Measurements from ENCODE around the gene DOLK.
"Not testable (repeated sequence)": the region's sequence is repeated elsewhere in the genome, so short reads cannot be mapped to it uniquely, and the experiment has no call there.

The DOLK gene

GRCh38 chr9:128947527-128948301, at the start of gene DOLK, which contains the start of gene NUP188:
Gene DOLK, minus strand, starts transcription at chr9:128947603. Its CDS starts 300 bp downstream, at chr9:128947303.
Gene NUP188, plus strand, starts transcription at chr9:128947699. Its CDS starts 21 bp downstream, at chr9:128947720.
- peak; percentile 98 for DNase-seq (ENCODE audit: low read depth, low spot score)

GRCh38 chr9:128995791-128996190, 48.4 kb upstream of the DOLK start:
- DNase-seq (ENCODE audit: low read depth, low spot score): no peak

GRCh38 chr9:128992995-128993394, 45.6 kb upstream of the DOLK start:
- no peak for DNase-seq (ENCODE audit: low read depth, low spot score)

GRCh38 chr9:128987805-128988204, 40.4 kb upstream of the DOLK start:
- no peak for DNase-seq (ENCODE audit: low read depth, low spot score)

DNA sequence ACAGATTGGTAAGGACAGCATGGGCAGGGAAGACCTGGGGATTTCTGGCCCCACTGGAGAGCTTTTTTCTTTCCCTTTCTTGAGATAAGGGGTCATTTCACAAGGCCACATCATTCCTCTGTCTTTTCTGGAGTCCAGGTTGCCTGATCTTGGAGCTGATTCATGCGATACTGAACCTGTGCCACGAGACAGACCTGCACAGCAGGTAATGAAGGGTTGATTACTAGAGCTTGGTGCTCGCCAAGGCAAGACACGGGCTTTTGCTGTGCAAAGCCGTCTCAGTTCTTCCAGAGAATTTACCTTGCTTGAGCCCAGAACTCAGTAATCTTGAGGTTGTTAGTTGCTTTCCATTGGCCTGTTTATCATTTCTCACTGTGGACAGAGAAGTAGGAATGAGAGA, 39.3 kb upstream of the DOLK start:
- no peak for DNase-seq (ENCODE audit: low read depth, low spot score)

GRCh38 chr9:128983536-128983935, 36.1 kb upstream of the DOLK start:
- DNase-seq (ENCODE audit: low read depth, low spot score): no peak

DNA sequence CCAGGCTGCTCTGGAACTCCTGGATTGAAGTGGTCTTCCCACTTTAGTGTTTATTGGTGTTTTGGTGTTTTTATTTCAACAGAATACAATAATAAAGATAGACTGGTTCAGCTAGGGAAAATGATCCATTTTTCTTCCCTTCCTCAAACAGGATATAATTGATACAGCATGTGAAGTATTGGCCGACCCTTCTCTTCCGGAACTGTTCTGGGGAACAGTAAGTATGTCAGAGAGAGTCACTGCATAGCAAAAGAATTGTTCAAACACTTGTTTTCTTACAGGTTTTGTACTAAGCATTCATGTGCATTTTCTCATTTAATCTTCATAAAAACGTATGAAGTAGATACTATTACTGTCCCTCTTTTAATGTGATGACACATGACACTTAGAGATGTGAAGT, 31.7 kb upstream of the DOLK start:
- no peak for DNase-seq (ENCODE audit: low read depth, low spot score)

DNA sequence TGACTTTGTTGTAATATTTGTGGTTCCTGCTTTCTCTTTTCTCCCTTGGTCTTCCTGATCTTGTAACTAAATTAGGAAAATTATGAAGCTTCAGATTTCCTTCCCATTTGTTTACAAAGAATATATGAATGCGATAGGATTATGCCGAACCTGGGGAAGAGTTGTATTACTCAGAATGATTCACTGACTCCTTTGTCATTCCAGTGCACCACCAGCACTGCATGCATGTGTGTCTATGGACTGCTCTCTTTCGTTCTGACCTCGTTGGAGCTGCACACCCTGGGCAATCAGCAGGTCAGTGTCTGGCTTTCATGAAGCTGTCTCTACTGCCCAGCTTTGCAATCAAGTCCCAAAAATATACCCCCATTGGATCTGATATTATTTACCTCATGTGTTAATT, 25.6 kb upstream of the DOLK start:
- DNase-seq (ENCODE audit: low read depth, low spot score): no peak

- no peak for DNase-seq (ENCODE audit: low read depth, low spot score)
These were observed 22.1 kb upstream of the DOLK start for GRCh38 chr9:128969491-128969890.

GRCh38 chr9:128961403-128961802, 14.0 kb upstream of the DOLK start:
- not testable (repeated sequence) for DNase-seq (ENCODE audit: low read depth, low spot score)

- DNase-seq (ENCODE audit: low read depth, low spot score): no peak
These were observed 201 bp downstream of the DOLK start for GRCh38 chr9:128947277-128947526.

DNA sequence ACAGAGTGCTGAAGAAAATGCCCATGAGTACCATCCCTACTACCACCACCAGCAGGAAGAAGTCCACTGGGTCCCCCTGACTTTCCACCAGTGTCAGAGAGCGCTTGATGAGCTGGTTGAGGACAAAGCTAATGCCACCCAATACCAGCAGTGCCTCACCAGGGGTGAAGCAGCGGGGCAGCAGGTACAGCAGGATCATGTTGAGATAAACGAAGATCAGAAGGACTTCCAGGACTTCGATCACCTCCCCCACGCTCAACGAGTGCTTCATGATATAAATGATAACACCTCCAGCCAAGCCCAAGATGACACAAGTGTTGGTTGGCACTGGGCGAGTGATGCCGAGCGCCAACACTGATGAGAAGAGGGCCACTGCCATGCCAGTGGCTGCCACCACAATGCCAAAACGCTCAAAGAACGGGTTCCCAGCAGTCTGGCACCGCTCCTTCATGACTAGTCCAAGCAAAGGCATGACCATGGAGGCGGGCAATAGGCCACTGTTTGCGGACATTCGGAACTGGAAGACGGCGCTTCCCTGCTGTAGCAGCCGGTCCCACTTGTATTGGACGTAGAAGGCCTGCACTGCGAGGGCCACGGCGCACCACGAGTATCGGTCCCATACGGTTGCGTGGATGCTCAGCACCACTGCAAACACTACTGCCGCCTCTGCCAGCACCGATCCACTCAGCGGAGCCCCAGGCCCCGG, 679 bp downstream of the DOLK start:
- no peak for DNase-seq (ENCODE audit: low read depth, low spot score)

DNA sequence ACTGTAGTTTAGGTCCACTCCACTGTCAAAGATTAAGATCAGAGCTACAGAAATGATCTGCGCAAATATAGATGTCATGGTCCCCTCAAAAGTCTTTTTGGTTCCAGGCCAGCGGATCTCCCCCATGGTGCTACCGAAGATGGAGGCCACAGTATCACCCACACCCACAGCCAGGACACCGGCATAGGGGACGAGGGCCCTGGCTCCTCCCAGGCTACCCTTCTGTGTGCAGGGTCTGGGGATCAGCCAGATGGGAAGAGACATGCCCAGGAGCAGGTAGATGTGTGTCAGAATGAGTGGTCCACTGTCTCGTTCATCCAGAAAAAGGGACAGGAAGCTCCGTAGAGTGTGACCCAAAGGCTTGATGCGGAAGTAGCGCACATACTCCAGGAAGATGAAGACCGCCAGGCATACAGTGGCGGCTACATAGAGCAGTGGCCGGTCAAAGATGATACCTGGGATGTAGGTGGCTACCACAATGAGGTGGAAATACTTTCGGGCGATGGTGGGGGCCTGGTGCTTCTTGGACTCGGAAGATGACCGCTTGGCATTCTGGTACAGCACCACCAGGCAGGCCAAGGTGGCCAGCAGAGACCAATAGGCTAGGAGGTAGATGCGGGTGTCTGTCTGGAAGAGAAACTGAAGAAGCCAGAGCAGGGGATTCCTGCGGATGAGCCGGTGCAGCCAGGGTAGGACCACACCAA, 1.5 kb downstream of the DOLK start:
- DNase-seq (ENCODE audit: low read depth, low spot score): no peak

GRCh38 chr9:128944966-128945365, 2.4 kb downstream of the DOLK start:
- DNase-seq (ENCODE audit: low read depth, low spot score): not testable (repeated sequence)

DNA sequence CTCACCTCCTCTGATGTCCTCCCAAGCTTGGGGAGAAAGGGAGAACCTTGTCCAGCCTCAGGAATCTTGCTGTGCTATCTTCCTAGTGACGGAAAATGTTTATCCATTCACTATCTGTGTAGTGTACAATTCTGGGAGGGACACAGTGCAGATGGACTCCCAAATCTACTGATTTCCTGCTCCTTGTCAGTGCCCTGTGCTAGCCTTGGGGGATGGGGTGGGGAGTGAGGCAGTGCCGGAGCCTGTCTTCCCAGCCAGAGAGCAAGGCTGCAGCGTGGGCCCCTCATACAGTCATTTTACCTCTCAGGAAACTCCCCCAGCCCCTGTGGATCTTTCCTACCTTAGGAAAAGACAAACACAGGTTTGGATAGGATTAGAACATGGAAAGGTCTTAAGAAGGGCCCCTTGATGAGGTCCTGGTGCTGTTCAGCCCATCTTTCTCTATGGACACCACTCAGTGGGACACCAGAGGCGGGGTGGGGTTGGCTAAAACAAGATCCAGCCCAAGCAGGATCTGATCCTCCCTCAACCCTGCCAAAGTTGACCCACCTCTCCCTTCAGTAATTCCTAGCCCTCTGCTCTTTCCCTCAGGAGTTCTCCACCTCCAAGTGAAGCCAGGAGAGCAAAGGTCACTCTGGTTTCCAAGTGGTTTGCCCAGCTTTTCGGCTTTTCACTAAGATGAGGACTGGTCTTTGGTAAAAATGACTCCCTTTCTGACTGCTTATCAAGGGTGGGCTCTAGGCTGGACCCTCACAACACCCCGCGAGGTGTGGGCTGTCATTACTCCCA, 3.4 kb downstream of the DOLK start:
- DNase-seq (ENCODE audit: low read depth, low spot score): no peak

- no peak for DNase-seq (ENCODE audit: low read depth, low spot score)
These were observed 6.3 kb downstream of the DOLK start for GRCh38 chr9:128940946-128941755.

DNA sequence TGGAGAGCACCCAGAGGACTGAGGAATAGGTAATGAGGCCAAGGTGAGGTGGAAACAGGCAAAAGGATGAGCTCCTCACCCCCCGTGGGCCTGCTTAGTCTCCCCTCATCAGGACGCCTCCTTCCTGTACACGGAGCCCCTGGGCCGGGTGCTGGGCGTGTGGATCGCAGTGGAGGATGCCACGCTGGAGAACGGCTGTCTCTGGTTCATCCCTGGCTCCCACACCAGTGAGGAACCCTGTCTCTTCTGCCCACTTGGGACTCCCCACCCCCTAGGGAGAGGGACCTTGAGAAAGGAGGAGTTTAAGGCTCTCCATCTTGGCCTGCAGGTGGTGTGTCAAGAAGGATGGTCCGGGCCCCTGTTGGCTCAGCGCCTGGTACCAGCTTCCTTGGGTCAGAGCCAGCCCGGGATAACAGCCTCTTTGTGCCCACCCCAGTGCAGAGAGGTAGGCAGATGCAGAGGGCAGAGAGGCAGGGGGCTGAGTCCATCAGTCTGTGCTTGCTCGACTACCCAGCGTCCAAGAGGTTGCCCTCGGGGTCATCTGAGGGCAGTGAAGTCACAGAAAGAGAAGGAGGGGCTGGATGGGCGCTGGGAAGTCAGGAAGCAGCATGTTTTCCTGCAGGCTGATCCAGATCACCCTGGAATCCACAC, 7.0 kb downstream of the DOLK start:
- no peak for DNase-seq (ENCODE audit: low read depth, low spot score)

GRCh38 chr9:128937310-128938165, 9.9 kb downstream of the DOLK start:
- no peak for DNase-seq (ENCODE audit: low read depth, low spot score)

DNA sequence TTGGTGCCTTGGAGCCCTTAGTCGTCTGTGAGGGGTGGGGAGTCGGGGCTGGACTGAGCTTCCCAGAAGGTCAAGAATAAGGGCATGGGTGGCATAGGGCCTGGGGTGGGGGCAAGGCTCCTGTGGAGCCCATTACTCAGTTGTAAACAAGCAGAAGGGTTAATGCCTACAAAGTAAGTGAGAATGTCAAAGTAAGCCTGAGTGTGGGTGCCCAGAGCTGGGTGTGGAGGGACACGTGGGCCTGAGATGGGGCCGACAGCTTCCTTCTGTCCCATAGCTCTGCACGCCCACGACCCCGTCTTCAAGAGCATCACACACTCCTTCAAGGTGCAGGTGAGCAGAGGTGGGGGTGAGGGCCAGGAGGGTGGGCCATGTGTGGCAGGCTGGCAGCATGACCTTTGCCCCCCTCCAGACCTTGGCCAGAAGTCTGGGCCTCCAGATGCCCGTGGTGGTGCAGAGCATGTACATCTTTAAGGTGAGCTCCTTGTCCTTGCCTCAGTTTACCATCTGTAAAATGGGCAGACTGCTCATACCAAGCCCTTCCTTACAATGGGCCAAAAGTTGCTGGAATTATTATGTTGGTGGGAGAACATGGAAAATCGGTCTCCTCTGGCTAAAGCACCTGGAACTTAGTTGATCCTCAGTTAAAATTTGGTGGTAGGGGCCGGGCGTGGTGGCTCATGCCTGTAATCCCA, 11.1 kb downstream of the DOLK start:
- DNase-seq (ENCODE audit: low read depth, low spot score): no peak
